K562 (cell line): ENCODE measurements around the gene BGLAP. TPM values are rescaled to one million over a fixed set of nuclear protein-coding genes. Genes with fewer than 3 reads are reported as not detected.

Experiments
- CBFA2T3 ChIP-seq: fragments of 450-650 bp; IDR thresholded peaks from 2 replicates; pipeline ENCODE4 v1.6.1; 2017
- CBX1 ChIP-seq: sonication (generic); IDR thresholded peaks from 2 replicates; pipeline ENCODE4 v1.6.1; 2016; ENCODE audit warnings: antibody characterized with exemption, low read depth, mild to moderate bottlenecking
- HSF4 ChIP-seq: fragments of 250-450 bp; sonication (Bioruptor Pico); IDR thresholded peaks from 2 replicates; pipeline ENCODE4 v2.1.2; 2022; ENCODE audit warnings: mild to moderate bottlenecking, moderate library complexity, borderline replicate concordance
- KAT7 ChIP-seq: sonication (generic); formaldehyde crosslinking; IDR thresholded peaks from 2 replicates; pipeline ENCODE4 v1.8.0; 2022; ENCODE audit warnings: missing genetic modification reagents, mild to moderate bottlenecking, borderline replicate concordance
- MYC ChIP-seq, 2 experiments: fragments of 250-450 bp in 1 of 2; sonication (Bioruptor Pico) in 1 of 2; IDR thresholded peaks; 2 replicates each; pipeline versions ENCODE4 v1.5.1 to v1.6.1; 2012 to 2021; ENCODE audit warnings: low read depth in 2 of 2, borderline replicate concordance in 1 of 2, improper control_type of control experiment in 1 of 2, low read length in 1 of 2, mild to moderate bottlenecking in 1 of 2, moderate library complexity in 1 of 2
- POLR3G ChIP-seq: IDR thresholded peaks from 2 replicates; pipeline ENCODE4 v1.6.1; 2011; ENCODE audit not compliant: insufficient read length, insufficient replicate concordance; ENCODE audit errors: extremely low read depth
- TARDBP ChIP-seq: fragments of 450-650 bp; IDR thresholded peaks from 2 replicates; pipeline ENCODE4 v1.6.1; 2016
- ZNF699 ChIP-seq: fragments of 250-450 bp; sonication (Bioruptor Pico); IDR thresholded peaks from 2 replicates; pipeline ENCODE4 v1.8.0; 2021; ENCODE audit warnings: mild to moderate bottlenecking, moderate library complexity; ENCODE audit not compliant: insufficient replicate concordance
- polyA plus RNA-seq, 8 experiments: library from polyadenylated mRNA; depleted of rRNA in 4 of 8; stranded (reverse) in 5 of 8; unstranded in 3 of 8; fragments of >200 nt; fragmentation: Nextera tagmentation in 2 of 8; fragmentation: Illumina TruSeq in 1 of 8; extraction: Ambion mirVana in 2 of 8; extraction: Trizol in 1 of 8; gene quantifications; 2 replicates each; pipeline versions ENCODE4 v1.2.1 to v1.2.3, GENCODE V29; 2011 to 2014; ENCODE audit warnings: inconsistent platforms in 1 of 8, missing spikeins in 1 of 8
- total RNA-seq, 7 experiments: library from RNA; depleted of rRNA in 6 of 7; stranded (reverse); fragments of >200 nt in 6 of 7; fragmentation: Illumina TruSeq in 2 of 7; extraction: Trizol in 2 of 7; gene quantifications; 2 replicates each; pipeline versions ENCODE4 v1.2.1 to v1.2.3, GENCODE V29; 2011 to 2021; ENCODE audit warnings: low replicate concordance in 1 of 7
- TF ChIP-seq, protein P1 (sequence below): fragments of 450-650 bp; IDR thresholded peaks from 2 replicates; pipeline ENCODE4 v1.6.1; 2016; ENCODE audit warnings: mild to moderate bottlenecking, moderate library complexity
- TF ChIP-seq, protein P2 (sequence below): sonication (generic); formaldehyde crosslinking; IDR thresholded peaks from 2 replicates; pipeline ENCODE4 v1.8.0; 2023; ENCODE audit warnings: mild to moderate bottlenecking, missing genetic modification reagents
- TF ChIP-seq, protein P3 (sequence below): fragments of 450-650 bp; formaldehyde crosslinking; IDR thresholded peaks from 2 replicates; pipeline ENCODE4 v1.4.0; 2022; ENCODE audit warnings: mild to moderate bottlenecking, moderate library complexity
- TF ChIP-seq, protein P4 (sequence below): fragments of 450-650 bp; IDR thresholded peaks from 2 replicates; pipeline ENCODE4 v1.6.1; 2017; ENCODE audit warnings: antibody characterized with exemption

Gene BGLAP
- total and polyA plus RNA-seq, 9 of the 15 experiments (the other 6 are each of a cell fraction or from before 2014, with no cell fraction given): 0.15 to 1.4 (median 0.28) TPM; not detected in 3

DNA sequence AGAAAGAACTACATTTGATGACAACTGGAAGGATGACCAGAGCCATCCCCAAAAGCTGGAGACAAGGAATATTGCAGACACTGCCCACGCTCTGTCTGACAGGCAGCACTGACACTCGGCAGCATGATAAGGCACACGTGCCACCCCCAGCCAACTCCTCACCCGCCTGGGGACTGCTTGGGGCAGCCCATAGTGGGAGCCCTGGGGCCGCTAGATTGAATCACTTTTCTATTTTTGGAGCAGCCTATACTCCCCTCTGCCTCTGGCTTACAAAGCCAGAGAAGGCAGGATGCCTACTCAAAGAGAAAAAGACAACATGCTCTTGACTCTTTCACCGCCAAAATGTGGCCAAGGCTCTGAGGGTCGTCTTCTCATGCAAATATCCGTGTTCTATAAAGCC, 39.3 kb downstream of the BGLAP start (continued):
- TF ChIP-seq, protein P1, sequence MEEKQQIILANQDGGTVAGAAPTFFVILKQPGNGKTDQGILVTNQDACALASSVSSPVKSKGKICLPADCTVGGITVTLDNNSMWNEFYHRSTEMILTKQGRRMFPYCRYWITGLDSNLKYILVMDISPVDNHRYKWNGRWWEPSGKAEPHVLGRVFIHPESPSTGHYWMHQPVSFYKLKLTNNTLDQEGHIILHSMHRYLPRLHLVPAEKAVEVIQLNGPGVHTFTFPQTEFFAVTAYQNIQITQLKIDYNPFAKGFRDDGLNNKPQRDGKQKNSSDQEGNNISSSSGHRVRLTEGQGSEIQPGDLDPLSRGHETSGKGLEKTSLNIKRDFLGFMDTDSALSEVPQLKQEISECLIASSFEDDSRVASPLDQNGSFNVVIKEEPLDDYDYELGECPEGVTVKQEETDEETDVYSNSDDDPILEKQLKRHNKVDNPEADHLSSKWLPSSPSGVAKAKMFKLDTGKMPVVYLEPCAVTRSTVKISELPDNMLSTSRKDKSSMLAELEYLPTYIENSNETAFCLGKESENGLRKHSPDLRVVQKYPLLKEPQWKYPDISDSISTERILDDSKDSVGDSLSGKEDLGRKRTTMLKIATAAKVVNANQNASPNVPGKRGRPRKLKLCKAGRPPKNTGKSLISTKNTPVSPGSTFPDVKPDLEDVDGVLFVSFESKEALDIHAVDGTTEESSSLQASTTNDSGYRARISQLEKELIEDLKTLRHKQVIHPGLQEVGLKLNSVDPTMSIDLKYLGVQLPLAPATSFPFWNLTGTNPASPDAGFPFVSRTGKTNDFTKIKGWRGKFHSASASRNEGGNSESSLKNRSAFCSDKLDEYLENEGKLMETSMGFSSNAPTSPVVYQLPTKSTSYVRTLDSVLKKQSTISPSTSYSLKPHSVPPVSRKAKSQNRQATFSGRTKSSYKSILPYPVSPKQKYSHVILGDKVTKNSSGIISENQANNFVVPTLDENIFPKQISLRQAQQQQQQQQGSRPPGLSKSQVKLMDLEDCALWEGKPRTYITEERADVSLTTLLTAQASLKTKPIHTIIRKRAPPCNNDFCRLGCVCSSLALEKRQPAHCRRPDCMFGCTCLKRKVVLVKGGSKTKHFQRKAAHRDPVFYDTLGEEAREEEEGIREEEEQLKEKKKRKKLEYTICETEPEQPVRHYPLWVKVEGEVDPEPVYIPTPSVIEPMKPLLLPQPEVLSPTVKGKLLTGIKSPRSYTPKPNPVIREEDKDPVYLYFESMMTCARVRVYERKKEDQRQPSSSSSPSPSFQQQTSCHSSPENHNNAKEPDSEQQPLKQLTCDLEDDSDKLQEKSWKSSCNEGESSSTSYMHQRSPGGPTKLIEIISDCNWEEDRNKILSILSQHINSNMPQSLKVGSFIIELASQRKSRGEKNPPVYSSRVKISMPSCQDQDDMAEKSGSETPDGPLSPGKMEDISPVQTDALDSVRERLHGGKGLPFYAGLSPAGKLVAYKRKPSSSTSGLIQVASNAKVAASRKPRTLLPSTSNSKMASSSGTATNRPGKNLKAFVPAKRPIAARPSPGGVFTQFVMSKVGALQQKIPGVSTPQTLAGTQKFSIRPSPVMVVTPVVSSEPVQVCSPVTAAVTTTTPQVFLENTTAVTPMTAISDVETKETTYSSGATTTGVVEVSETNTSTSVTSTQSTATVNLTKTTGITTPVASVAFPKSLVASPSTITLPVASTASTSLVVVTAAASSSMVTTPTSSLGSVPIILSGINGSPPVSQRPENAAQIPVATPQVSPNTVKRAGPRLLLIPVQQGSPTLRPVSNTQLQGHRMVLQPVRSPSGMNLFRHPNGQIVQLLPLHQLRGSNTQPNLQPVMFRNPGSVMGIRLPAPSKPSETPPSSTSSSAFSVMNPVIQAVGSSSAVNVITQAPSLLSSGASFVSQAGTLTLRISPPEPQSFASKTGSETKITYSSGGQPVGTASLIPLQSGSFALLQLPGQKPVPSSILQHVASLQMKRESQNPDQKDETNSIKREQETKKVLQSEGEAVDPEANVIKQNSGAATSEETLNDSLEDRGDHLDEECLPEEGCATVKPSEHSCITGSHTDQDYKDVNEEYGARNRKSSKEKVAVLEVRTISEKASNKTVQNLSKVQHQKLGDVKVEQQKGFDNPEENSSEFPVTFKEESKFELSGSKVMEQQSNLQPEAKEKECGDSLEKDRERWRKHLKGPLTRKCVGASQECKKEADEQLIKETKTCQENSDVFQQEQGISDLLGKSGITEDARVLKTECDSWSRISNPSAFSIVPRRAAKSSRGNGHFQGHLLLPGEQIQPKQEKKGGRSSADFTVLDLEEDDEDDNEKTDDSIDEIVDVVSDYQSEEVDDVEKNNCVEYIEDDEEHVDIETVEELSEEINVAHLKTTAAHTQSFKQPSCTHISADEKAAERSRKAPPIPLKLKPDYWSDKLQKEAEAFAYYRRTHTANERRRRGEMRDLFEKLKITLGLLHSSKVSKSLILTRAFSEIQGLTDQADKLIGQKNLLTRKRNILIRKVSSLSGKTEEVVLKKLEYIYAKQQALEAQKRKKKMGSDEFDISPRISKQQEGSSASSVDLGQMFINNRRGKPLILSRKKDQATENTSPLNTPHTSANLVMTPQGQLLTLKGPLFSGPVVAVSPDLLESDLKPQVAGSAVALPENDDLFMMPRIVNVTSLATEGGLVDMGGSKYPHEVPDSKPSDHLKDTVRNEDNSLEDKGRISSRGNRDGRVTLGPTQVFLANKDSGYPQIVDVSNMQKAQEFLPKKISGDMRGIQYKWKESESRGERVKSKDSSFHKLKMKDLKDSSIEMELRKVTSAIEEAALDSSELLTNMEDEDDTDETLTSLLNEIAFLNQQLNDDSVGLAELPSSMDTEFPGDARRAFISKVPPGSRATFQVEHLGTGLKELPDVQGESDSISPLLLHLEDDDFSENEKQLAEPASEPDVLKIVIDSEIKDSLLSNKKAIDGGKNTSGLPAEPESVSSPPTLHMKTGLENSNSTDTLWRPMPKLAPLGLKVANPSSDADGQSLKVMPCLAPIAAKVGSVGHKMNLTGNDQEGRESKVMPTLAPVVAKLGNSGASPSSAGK: no peak
- TF ChIP-seq, protein P2, sequence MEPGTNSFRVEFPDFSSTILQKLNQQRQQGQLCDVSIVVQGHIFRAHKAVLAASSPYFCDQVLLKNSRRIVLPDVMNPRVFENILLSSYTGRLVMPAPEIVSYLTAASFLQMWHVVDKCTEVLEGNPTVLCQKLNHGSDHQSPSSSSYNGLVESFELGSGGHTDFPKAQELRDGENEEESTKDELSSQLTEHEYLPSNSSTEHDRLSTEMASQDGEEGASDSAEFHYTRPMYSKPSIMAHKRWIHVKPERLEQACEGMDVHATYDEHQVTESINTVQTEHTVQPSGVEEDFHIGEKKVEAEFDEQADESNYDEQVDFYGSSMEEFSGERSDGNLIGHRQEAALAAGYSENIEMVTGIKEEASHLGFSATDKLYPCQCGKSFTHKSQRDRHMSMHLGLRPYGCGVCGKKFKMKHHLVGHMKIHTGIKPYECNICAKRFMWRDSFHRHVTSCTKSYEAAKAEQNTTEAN (CRISPR knock-in tag): 0 out of 2 replicates have a peak, but pooled peaks have one; percentile 33
- no peak for TF ChIP-seq CBX1
- TF ChIP-seq CBFA2T3: peak; percentile 55
- TF ChIP-seq, protein P3, sequence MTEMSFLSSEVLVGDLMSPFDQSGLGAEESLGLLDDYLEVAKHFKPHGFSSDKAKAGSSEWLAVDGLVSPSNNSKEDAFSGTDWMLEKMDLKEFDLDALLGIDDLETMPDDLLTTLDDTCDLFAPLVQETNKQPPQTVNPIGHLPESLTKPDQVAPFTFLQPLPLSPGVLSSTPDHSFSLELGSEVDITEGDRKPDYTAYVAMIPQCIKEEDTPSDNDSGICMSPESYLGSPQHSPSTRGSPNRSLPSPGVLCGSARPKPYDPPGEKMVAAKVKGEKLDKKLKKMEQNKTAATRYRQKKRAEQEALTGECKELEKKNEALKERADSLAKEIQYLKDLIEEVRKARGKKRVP (CRISPR knock-in tag): 0 out of 2 replicates have a peak, but pooled peaks have one; percentile 38
- TF ChIP-seq, protein P4, sequence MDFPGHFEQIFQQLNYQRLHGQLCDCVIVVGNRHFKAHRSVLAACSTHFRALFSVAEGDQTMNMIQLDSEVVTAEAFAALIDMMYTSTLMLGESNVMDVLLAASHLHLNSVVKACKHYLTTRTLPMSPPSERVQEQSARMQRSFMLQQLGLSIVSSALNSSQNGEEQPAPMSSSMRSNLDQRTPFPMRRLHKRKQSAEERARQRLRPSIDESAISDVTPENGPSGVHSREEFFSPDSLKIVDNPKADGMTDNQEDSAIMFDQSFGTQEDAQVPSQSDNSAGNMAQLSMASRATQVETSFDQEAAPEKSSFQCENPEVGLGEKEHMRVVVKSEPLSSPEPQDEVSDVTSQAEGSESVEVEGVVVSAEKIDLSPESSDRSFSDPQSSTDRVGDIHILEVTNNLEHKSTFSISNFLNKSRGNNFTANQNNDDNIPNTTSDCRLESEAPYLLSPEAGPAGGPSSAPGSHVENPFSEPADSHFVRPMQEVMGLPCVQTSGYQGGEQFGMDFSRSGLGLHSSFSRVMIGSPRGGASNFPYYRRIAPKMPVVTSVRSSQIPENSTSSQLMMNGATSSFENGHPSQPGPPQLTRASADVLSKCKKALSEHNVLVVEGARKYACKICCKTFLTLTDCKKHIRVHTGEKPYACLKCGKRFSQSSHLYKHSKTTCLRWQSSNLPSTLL: no peak
- no peak for TF ChIP-seq POLR3G
- no peak for TF ChIP-seq TARDBP
- peak; percentile 74 for TF ChIP-seq MYC (IDR thresholded peaks at IDR 0.05; ENCODE audit: low read depth, low read length)
- TF ChIP-seq MYC (CRISPR knock-in tag; IDR thresholded peaks at IDR 0.05; ENCODE audit: borderline replicate concordance, low read depth): no peak
- TF ChIP-seq HSF4: no peak
- TF ChIP-seq ZNF699 (CRISPR knock-in tag): no peak
- TF ChIP-seq KAT7 (CRISPR knock-in tag): no peak
